ENCODE measurements around the gene PKNOX2. TPM values are rescaled to one million over a fixed set of nuclear protein-coding genes. Genes with fewer than 3 reads are reported as not detected.

The PKNOX2 gene
- total RNA-seq, 6 experiments from 2014 or later = 0.09 to 0.31 (median 0.14) TPM

DNA sequence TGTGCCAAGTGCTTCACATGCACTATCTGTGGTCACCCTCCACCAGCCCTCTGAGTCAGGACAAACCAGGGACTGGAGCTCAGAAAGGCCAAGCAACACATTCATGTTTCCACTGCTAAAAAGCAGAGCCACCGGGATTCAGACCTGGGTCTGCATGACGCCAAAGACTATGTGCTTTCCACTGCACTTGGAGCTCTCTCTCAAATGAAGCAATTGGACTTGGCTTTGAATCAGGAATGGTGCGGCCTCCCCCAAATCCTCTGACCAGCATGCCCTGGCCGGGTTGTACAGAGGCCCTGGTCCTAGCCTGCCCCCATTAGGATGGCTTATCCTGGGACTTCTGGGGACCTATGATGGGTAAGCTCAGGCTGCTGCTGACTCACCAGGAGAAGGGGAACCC lies 80.7 kb downstream of the PKNOX2 start:
- intact Hi-C loops (cut with DNase I) = no loop called here
- DNase-seq (no peak), ATAC-seq (no peak)
- no peaks in the 10 kb centered on the region for H3K9me3 ChIP-seq
- H3K36me3 ChIP-seq = no peaks in the 10 kb centered on the region
- no peaks in the 10 kb centered on the region for H3K27me3 ChIP-seq
- no peak overlapping the region for H3K27ac ChIP-seq
- no peak overlapping the region for H3K4me3 ChIP-seq
- 60% methylated on average over 1 of the region's 4 CpGs for WGBS (ENCODE audit: insufficient coverage, low coverage, low lambda C conversion rate, missing lambda C conversion rate)
- no peaks in the 10 kb centered on the region for H3K4me1 ChIP-seq
- no peak for TF ChIP-seq POLR2A (IDR thresholded peaks at IDR 0.05)
- TF ChIP-seq CTCF (IDR thresholded peaks at IDR 0.05) = no peak

DNA sequence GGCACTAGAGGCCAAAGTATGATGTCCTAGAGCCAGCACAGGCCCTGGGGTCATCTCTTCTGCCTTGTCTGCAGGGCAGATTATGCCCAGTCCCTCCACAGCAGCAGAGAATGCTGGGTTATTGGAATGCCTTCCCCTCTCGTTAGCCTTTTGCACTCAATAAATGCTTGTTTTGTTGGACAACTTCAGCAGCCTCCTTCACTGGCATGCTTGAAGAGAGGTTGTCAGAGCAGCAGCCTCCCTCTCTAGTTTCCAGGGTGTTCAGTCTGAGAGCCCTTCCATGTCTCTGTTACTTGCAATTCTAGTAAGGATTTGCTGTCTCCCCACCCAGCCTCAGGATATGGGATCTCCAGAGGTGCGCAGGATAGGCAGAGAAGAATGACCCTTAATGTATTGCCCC lies 82.9 kb downstream of the PKNOX2 start:
- ATAC-seq = no peak
- Histone ChIP-seq H3K9me3 (no peaks in the 10 kb centered on the region), H3K4me1 (no peaks in the 10 kb centered on the region), H3K36me3 (no peaks in the 10 kb centered on the region), H3K4me3 (no peak overlapping the region), H3K27me3 (no peaks in the 10 kb centered on the region), H3K27ac (no peak overlapping the region)
- no peak for DNase-seq
- 77% methylated on average over 2 of the region's 2 CpGs for WGBS (ENCODE audit: insufficient coverage, low coverage, low lambda C conversion rate, missing lambda C conversion rate)
- intact Hi-C loops (cut with DNase I) = no loop called here
- TF ChIP-seq POLR2A (IDR thresholded peaks at IDR 0.05) (no peak), CTCF (IDR thresholded peaks at IDR 0.05) (no peak)

- no peak for ATAC-seq
- no peaks in the 10 kb centered on the region for H3K36me3 ChIP-seq
- H3K4me1 ChIP-seq = no peaks in the 10 kb centered on the region
- H3K9me3 ChIP-seq = no peaks in the 10 kb centered on the region
- 33% methylated on average over 4 of the region's 17 CpGs for WGBS (ENCODE audit: insufficient coverage, low coverage, low lambda C conversion rate, missing lambda C conversion rate)
- no peak for TF ChIP-seq CTCF (IDR thresholded peaks at IDR 0.05)
- no peak for TF ChIP-seq POLR2A (IDR thresholded peaks at IDR 0.05)
- intact Hi-C loops (cut with DNase I) = no loop called here
- H3K27me3 ChIP-seq = no peaks in the 10 kb centered on the region
- no peak for DNase-seq
- no peak overlapping the region for H3K4me3 ChIP-seq
- H3K27ac ChIP-seq = no peak overlapping the region
Observed at GRCh38 chr11:125250318-125251213, 86.0 kb downstream of the PKNOX2 start.

DNA sequence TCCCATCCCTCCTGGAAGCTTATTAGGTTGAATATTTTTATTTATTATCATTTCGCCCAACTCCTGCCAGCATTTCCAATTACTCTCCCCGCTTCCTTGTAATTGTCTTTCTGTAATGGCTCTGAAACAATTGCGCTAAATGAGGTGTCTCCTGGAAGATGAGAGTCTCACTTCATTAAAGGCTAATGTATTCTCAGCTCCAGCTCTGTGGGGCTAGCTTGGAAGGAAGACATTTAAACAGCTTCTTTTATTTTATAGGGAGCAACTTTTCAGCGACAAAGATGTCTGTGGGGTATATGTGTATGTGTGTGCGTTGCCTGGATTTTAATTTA lies 86.6 kb downstream of the PKNOX2 start:
- ATAC-seq (no peak), DNase-seq (no peak)
- 81% methylated on average over 5 of the region's 5 CpGs for WGBS (ENCODE audit: insufficient coverage, low coverage, low lambda C conversion rate, missing lambda C conversion rate)
- TF ChIP-seq CTCF (IDR thresholded peaks at IDR 0.05) = no peak
- Histone ChIP-seq H3K27ac (no peak overlapping the region), H3K36me3 (no peaks in the 10 kb centered on the region), H3K4me1 (no peaks in the 10 kb centered on the region), H3K9me3 (no peaks in the 10 kb centered on the region), H3K4me3 (no peak overlapping the region), H3K27me3 (no peaks in the 10 kb centered on the region)
- intact Hi-C loops (cut with DNase I) = no loop called here
